Gastroesophageal sphincter (tissue), 4 donors: ENCODE measurements around the gene CDK17. TPM values are rescaled to one million over a fixed set of nuclear protein-coding genes. Genes with fewer than 3 reads are reported as not detected.

Experiments
- ATAC-seq: fragments of 150-250 bp; one replicate; pipeline ENCODE4 v1.9.1; 2016; ENCODE audit warnings: mild to moderate bottlenecking, moderate library complexity
- H3K27ac ChIP-seq, 4 donors: fragments of 200-600 bp; sonication (generic) in 3 of 4; 1 replicate in 3 of 4; 2 replicates in 1 of 4; pipeline ENCODE4 v1.5.1; 2016 to 2019
- H3K27me3 ChIP-seq: fragments of 200-600 bp; sonication (generic); one replicate; pipeline ENCODE4 v1.5.1; 2019
- H3K36me3 ChIP-seq, 2 donors: fragments of 200-600 bp; sonication (generic); one replicate each; pipeline ENCODE4 v1.5.1; 2019; ENCODE audit warnings: control low read depth in 1 of 2
- H3K4me1 ChIP-seq, 3 donors: fragments of 200-600 bp; sonication (generic); 1 replicate in 2 of 3; 2 replicates in 1 of 3; pipeline ENCODE4 v1.5.1; 2016 to 2019; ENCODE audit warnings: control low read depth in 2 of 3
- H3K4me3 ChIP-seq, 2 donors: fragments of 200-600 bp; sonication (generic); one replicate each; pipeline ENCODE4 v1.5.1; 2019; ENCODE audit warnings: mild to moderate bottlenecking in 1 of 2, moderate library complexity in 1 of 2
- H3K9me3 ChIP-seq, 3 donors: fragments of 200-600 bp; sonication (generic); one replicate each; pipeline ENCODE4 v1.5.1; 2017 to 2019; ENCODE audit warnings: control low read depth in 2 of 3
- CTCF ChIP-seq, 4 experiments: fragments of 200-600 bp in 2 of 4; fragments of 450-650 bp in 2 of 4; sonication (generic) in 1 of 4; IDR thresholded peaks; one replicate each; pipeline ENCODE4 v1.5.1; 2017 to 2019; ENCODE audit warnings: antibody characterized with exemption in 4 of 4, mild to moderate bottlenecking in 2 of 4, moderate library complexity in 2 of 4
- EP300 ChIP-seq: sonication (generic); formaldehyde crosslinking; IDR thresholded peaks from one replicate; pipeline ENCODE4 v1.6.1; 2017; ENCODE audit warnings: antibody characterized with exemption, mild to moderate bottlenecking
- POLR2A ChIP-seq, 2 donors: fragments of 450-650 bp; IDR thresholded peaks; one replicate each; pipeline ENCODE4 v1.6.1; 2017; ENCODE audit warnings: antibody characterized with exemption in 2 of 2, mild to moderate bottlenecking in 2 of 2, moderate library complexity in 1 of 2
- POLR2AphosphoS5 ChIP-seq: sonication (generic); formaldehyde crosslinking; IDR thresholded peaks from one replicate; pipeline ENCODE4 v1.6.1; 2017; ENCODE audit warnings: antibody characterized with exemption
- WGBS, 2 donors: methylation state at CpG; one replicate each; pipeline ENCODE4 v1.1.5; 2018; ENCODE audit warnings: low coverage in 1 of 2; 5-methylcytosine and 5-hydroxymethylcytosine counted together
- total RNA-seq, 4 donors: library from RNA; depleted of rRNA; stranded (reverse); fragments of >200 nt; gene quantifications; one replicate each; pipeline ENCODE4 v1.1.0, GENCODE V29; 2016

The CDK17 gene
- total RNA-seq, 4 donors from 2014 or later = 54.4 to 77.9 (median 62.9) TPM

- peaks cover 13 to 56% (median 20%) of the 10 kb centered on the region in 3 donors for H3K4me1 ChIP-seq
- no peak for ATAC-seq
- no peak overlapping the region for H3K27ac ChIP-seq
- H3K4me3 ChIP-seq = no peak overlapping the region
- TF ChIP-seq POLR2AphosphoS5 (no peak), EP300 (no peak), CTCF (IDR thresholded peaks at IDR 0.05) (no peak), POLR2A (IDR thresholded peaks at IDR 0.05) (no peak)
- no peaks in the 10 kb centered on the region for H3K36me3 ChIP-seq
- no peaks in the 10 kb centered on the region for H3K9me3 ChIP-seq
- H3K27me3 ChIP-seq = no peaks in the 10 kb centered on the region
Observed at GRCh38 chr12:96376865-96377264, 23.4 kb downstream of the CDK17 start.

- WGBS, 2 donors = 92 to 100% methylated on average over 1 of the region's 1 CpG
- no peak for TF ChIP-seq POLR2AphosphoS5
- no peak for TF ChIP-seq POLR2A (IDR thresholded peaks at IDR 0.05)
- no peak for TF ChIP-seq CTCF (IDR thresholded peaks at IDR 0.05)
- TF ChIP-seq EP300 = no peak
- peaks cover 18 to 65% (median 20%) of the 10 kb centered on the region in 3 donors for H3K4me1 ChIP-seq
- no peaks in the 10 kb centered on the region for H3K27me3 ChIP-seq
- H3K4me3 ChIP-seq = no peak overlapping the region
- peak overlapping the region in 1 of 4 donors; percentile 5 for H3K27ac ChIP-seq
- no peaks in the 10 kb centered on the region for H3K9me3 ChIP-seq
- no peaks in the 10 kb centered on the region for H3K36me3 ChIP-seq
- no peak for ATAC-seq
Observed at GRCh38 chr12:96375841-96376604, 24.2 kb downstream of the CDK17 start.

- Histone ChIP-seq H3K27ac (peak overlapping the region in 1 of 4 donors; percentile 5), H3K36me3 (no peaks in the 10 kb centered on the region), H3K9me3 (no peaks in the 10 kb centered on the region), H3K4me1 (peaks cover 22 to 73% (median 22%) of the 10 kb centered on the region in 3 donors), H3K27me3 (no peaks in the 10 kb centered on the region), H3K4me3 (no peak overlapping the region)
- no peak for TF ChIP-seq EP300
- no peak for TF ChIP-seq CTCF (IDR thresholded peaks at IDR 0.05)
- no peak for TF ChIP-seq POLR2A (IDR thresholded peaks at IDR 0.05)
- TF ChIP-seq POLR2AphosphoS5 = no peak
- no peak for ATAC-seq
Observed at GRCh38 chr12:96375170-96375569, 25.1 kb downstream of the CDK17 start.

GRCh38 chr12:96371790-96372699, 28.2 kb downstream of the CDK17 start:
- WGBS, 2 donors = 60 to 62% methylated on average over 2 of the region's 2 CpGs
- no peak for ATAC-seq
- Histone ChIP-seq H3K4me1 (peaks cover 31 to 97% (median 33%) of the 10 kb centered on the region in 3 donors), H3K9me3 (no peaks in the 10 kb centered on the region), H3K27ac (peak overlapping the region in 3 of 4 donors; percentile 21 to 46 (median 21)), H3K27me3 (no peaks in the 10 kb centered on the region), H3K4me3 (no peak overlapping the region), H3K36me3 (no peaks in the 10 kb centered on the region)
- TF ChIP-seq POLR2AphosphoS5 (no peak), EP300 (no peak), POLR2A (IDR thresholded peaks at IDR 0.05) (no peak), CTCF (IDR thresholded peaks at IDR 0.05) (no peak)
